HepG2 (cell line): Measurements from ENCODE around the gene RSAD2.

Experiments used
- ATF7 ChIP-seq, 2 experiments: fragments of 450-650 bp in 1 of 2; sonication (generic) in 1 of 2; formaldehyde crosslinking in 1 of 2; IDR thresholded peaks; 2 replicates each; pipeline versions ENCODE4 v1.4.0 to v1.6.1; 2016 to 2020; ENCODE audit warnings: antibody characterized with exemption in 1 of 2, mild to moderate bottlenecking in 1 of 2, missing genetic modification reagents in 1 of 2
- TAF1 ChIP-seq: sonication (generic); formaldehyde crosslinking; IDR thresholded peaks from 2 replicates; pipeline ENCODE4 v1.4.0; 2020; ENCODE audit warnings: missing genetic modification reagents
- ZNF740 ChIP-seq: sonication (generic); formaldehyde crosslinking; IDR thresholded peaks from 2 replicates; pipeline ENCODE4 v1.4.0; 2020; ENCODE audit warnings: missing genetic modification reagents
- TF ChIP-seq, protein P1 (sequence below): sonication (generic); formaldehyde crosslinking; IDR thresholded peaks from 2 replicates; pipeline ENCODE4 v1.4.0; 2020; ENCODE audit warnings: missing genetic modification reagents

GRCh38 chr2:6920743-6921064 lies 43.1 kb downstream of the RSAD2 start:
- no peak for TF ChIP-seq TAF1 (CRISPR knock-in tag)
- no peak for TF ChIP-seq ATF7 (IDR thresholded peaks at IDR 0.05)
- TF ChIP-seq ATF7 (CRISPR knock-in tag; IDR thresholded peaks at IDR 0.05): no peak
- TF ChIP-seq ZNF740 (CRISPR knock-in tag): no peak
- TF ChIP-seq, protein P1, sequence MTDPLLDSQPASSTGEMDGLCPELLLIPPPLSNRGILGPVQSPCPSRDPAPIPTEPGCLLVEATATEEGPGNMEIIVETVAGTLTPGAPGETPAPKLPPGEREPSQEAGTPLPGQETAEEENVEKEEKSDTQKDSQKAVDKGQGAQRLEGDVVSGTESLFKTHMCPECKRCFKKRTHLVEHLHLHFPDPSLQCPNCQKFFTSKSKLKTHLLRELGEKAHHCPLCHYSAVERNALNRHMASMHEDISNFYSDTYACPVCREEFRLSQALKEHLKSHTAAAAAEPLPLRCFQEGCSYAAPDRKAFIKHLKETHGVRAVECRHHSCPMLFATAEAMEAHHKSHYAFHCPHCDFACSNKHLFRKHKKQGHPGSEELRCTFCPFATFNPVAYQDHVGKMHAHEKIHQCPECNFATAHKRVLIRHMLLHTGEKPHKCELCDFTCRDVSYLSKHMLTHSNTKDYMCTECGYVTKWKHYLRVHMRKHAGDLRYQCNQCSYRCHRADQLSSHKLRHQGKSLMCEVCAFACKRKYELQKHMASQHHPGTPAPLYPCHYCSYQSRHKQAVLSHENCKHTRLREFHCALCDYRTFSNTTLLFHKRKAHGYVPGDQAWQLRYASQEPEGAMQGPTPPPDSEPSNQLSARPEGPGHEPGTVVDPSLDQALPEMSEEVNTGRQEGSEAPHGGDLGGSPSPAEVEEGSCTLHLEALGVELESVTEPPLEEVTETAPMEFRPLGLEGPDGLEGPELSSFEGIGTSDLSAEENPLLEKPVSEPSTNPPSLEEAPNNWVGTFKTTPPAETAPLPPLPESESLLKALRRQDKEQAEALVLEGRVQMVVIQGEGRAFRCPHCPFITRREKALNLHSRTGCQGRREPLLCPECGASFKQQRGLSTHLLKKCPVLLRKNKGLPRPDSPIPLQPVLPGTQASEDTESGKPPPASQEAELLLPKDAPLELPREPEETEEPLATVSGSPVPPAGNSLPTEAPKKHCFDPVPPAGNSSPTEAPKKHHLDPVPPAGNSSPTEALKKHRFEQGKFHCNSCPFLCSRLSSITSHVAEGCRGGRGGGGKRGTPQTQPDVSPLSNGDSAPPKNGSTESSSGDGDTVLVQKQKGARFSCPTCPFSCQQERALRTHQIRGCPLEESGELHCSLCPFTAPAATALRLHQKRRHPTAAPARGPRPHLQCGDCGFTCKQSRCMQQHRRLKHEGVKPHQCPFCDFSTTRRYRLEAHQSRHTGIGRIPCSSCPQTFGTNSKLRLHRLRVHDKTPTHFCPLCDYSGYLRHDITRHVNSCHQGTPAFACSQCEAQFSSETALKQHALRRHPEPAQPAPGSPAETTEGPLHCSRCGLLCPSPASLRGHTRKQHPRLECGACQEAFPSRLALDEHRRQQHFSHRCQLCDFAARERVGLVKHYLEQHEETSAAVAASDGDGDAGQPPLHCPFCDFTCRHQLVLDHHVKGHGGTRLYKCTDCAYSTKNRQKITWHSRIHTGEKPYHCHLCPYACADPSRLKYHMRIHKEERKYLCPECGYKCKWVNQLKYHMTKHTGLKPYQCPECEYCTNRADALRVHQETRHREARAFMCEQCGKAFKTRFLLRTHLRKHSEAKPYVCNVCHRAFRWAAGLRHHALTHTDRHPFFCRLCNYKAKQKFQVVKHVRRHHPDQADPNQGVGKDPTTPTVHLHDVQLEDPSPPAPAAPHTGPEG (CRISPR knock-in tag): no peak
